ENCODE data around the gene FAM227B.

Gene FAM227B

DNA sequence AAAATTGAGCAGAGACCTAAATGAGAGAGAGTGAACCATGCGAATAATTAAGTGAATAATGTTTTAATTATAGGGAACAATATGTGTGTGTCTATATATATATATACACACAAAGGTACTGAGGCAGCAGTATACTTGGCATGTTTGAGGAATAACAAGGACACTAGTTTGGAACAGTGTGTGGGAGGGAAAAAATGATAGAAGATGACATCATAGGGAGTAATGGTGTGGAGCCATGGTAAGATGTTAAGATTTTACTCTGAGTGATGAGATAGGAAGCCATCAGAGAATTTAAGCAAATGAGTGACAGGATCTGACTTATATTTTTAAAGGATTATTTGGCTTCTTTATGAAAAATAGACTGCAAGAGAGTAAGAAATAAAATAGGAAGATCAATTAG is 29.4 kb upstream of the FAM227B start:
- TF ChIP-seq, protein P1, sequence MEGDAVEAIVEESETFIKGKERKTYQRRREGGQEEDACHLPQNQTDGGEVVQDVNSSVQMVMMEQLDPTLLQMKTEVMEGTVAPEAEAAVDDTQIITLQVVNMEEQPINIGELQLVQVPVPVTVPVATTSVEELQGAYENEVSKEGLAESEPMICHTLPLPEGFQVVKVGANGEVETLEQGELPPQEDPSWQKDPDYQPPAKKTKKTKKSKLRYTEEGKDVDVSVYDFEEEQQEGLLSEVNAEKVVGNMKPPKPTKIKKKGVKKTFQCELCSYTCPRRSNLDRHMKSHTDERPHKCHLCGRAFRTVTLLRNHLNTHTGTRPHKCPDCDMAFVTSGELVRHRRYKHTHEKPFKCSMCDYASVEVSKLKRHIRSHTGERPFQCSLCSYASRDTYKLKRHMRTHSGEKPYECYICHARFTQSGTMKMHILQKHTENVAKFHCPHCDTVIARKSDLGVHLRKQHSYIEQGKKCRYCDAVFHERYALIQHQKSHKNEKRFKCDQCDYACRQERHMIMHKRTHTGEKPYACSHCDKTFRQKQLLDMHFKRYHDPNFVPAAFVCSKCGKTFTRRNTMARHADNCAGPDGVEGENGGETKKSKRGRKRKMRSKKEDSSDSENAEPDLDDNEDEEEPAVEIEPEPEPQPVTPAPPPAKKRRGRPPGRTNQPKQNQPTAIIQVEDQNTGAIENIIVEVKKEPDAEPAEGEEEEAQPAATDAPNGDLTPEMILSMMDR (IDR thresholded peaks at IDR 0.05; ENCODE audit: borderline replicate concordance, insufficient read depth, low read depth, low read length) = no peak

DNA sequence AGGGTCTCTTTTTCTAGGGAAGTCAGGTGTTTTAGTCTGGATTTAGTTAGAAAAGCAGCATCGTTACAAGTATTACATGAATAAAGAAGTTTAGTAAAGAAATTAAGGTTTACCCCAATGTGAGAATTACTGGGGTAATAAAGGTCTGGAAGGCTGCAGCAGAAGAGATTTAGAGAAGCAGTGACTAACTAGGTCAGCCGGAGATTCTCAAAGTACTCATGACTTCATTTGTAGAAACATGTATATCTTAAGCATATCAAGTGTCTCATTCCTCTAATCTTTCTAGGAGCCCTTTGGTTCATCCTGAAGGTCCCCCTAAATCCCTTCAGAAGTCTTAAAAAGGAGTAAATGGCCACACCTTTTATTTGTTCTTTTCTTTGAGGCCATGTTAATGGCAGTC is 26.3 kb upstream of the FAM227B start:
- TF ChIP-seq, protein P1 (IDR thresholded peaks at IDR 0.05; ENCODE audit: borderline replicate concordance, insufficient read depth, low read depth, low read length) = no peak
- H3K4me3 ChIP-seq (ENCODE audit: low read depth, low read length) = no peak overlapping the region

More for the DNA sequence above, 29.4 kb upstream of the FAM227B start:
- no peak overlapping the region for H3K4me3 ChIP-seq (ENCODE audit: low read depth, low read length)

DNA sequence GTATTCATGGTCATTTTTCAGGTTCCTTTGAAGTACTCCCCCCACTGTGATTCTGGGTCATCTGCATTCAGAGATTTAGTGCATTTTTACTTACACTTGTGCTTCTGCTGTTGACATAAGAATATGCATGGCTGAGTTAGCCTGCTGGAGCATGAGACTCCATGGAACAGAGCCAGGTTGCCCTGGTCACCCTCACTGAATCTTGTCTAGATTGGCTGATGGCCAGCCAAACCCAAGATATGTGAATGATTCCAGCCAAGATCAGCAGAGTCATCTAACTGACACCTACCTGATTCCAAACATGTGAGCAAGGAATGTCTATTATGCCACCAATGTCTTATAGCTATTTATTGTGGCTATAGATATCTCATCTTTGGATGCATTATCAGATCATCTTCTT is 25.3 kb upstream of the FAM227B start:
- TF ChIP-seq, protein P1 (IDR thresholded peaks at IDR 0.05; ENCODE audit: borderline replicate concordance, insufficient read depth, low read depth, low read length) = no peak
- H3K4me3 ChIP-seq (ENCODE audit: low read depth, low read length) = no peak overlapping the region

DNA sequence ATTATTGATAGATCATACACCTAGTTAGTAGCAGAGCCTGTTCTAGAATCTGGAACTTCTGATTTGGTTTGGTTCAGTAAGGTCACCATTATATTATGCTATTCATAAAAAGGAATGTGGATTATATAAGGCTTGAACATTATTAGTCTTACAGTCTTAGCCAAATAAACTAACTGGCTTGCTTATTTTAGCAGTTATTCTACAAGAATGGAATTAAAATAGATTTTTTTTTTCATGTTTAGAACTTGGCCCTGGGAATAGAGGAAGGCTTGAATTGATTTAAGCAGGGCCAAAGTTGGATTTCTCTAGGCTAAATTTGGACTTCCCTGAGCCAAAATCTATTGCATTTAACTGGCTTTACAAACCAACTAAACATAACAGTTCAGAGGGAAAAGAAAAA is 24.7 kb upstream of the FAM227B start:
- no peak overlapping the region for H3K4me3 ChIP-seq (ENCODE audit: low read depth, low read length)
- TF ChIP-seq, protein P1 (IDR thresholded peaks at IDR 0.05; ENCODE audit: borderline replicate concordance, insufficient read depth, low read depth, low read length) = no peak

DNA sequence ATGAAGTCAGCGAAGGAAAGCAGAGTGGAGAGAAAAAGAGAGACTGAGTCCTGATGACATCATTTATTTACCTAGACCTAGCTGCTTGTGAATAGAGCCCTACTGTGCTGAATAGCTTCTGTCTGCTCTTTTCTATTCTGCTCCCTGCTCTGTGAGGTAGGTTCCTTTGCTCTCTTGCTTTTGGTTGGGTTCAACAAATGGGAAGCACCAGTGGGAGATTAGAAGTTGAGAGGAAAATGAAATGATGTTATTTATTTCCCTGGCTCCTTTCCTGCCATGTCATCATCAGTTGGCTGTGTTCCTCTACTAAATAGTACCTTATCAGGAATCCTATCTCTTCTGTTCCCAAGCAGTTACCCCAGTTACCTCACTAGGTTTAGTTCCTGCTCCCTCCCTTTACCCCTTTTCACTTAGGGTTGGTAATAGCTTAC is 23.8 kb upstream of the FAM227B start:
- TF ChIP-seq, protein P1 (IDR thresholded peaks at IDR 0.05; ENCODE audit: borderline replicate concordance, insufficient read depth, low read depth, low read length) = no peak
- no peak overlapping the region for H3K4me3 ChIP-seq (ENCODE audit: low read depth, low read length)

DNA sequence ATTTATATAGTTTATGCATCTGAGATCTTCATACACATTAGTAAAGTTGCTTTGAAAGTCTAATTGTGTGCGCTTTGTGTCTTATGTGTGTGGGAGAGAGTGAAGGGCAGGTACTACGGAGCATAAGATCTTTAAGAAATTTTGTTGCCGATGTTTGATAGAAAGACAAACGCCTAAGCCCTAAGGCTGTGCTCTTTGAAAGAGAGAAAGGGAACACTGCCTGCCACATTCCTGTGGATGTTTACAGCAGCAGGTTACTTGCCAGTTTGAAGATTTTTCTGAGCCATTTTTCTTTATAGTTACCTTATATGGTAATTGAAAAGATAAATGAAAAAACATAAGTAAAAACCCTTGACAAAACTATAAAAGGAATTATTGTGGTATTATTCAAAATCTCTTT is 17.2 kb upstream of the FAM227B start:
- TF ChIP-seq, protein P1 (IDR thresholded peaks at IDR 0.05; ENCODE audit: borderline replicate concordance, insufficient read depth, low read depth, low read length) = no peak
- H3K4me3 ChIP-seq (ENCODE audit: low read depth, low read length) = no peak overlapping the region

DNA sequence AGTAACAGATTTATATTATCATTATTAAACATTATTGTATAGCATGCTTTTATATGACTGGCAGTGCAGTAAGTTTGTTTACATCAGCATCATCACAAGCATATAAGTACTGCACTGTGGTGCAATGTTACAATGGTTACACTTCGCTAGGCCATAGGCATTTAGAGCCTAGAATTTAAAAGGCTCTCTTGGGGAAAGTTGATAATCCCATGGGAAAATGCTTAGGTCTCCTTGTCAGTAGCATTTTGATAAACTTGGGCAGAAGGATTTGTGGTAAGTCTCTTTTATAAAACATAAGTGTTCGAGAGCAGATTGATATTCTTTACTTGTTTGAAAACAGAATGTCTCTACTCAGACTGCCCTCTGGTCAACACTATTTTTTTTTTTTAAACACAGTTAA is 7.8 kb upstream of the FAM227B start:
- TF ChIP-seq, protein P1 (IDR thresholded peaks at IDR 0.05; ENCODE audit: borderline replicate concordance, insufficient read depth, low read depth, low read length) = no peak

More for the DNA sequence above, 7.8 kb upstream of the FAM227B start:
- no peak overlapping the region for H3K4me3 ChIP-seq (ENCODE audit: low read depth, low read length)
